Measurements from ENCODE around the gene ZNF521.

The ZNF521 gene

GRCh38 chr18:25099895-25100294 lies 252.1 kb downstream of the ZNF521 start:
- Mint-ChIP-seq H3K27me3 (no peaks in the 10 kb centered on the region), H3K27ac (ENCODE audit: low read depth) (no peak overlapping the region), H3K9me3 (no peaks in the 10 kb centered on the region), H3K4me1 (no peaks in the 10 kb centered on the region), H3K4me3 (no peak overlapping the region), H3K36me3 (ENCODE audit: insufficient read depth) (no peaks in the 10 kb centered on the region)
- no peak for ATAC-seq (replicated peaks; ENCODE audit: extremely low read depth, poor library complexity, severe bottlenecking)
- DNase-seq (ENCODE audit: low spot score in 2 of 2), result no peak

DNA sequence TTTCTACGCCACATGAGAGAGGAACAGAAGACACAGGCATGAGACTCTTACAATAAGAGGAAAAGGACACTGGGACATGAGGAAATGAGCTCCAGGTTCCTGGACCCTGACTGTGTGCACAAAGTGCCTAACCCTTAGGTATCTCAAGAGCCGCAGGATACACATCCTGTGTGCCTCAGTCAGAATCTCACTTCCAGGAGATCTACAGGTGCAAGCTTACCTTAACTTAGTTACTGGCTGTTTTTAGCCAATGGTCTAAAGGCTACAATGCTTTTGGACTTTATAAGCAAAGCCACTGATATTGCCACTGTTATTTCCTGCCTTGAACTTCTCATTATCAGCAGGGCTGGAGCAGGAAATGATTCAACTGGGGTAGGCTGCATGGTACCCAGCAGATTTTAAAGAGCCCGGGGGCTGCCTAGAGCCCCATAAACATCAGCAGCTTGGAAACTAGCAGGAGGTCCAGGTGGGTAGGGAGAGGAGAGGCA lies 254.4 kb downstream of the ZNF521 start:
- ATAC-seq (replicated peaks; ENCODE audit: extremely low read depth, poor library complexity, severe bottlenecking), result no peak
- DNase-seq (ENCODE audit: low spot score in 2 of 2), result no peak
- H3K36me3 Mint-ChIP-seq (ENCODE audit: insufficient read depth), result no peaks in the 10 kb centered on the region
- no peaks in the 10 kb centered on the region for H3K27me3 Mint-ChIP-seq
- no peak overlapping the region for H3K4me3 Mint-ChIP-seq
- H3K27ac Mint-ChIP-seq (ENCODE audit: low read depth), result no peak overlapping the region
- no peaks in the 10 kb centered on the region for H3K4me1 Mint-ChIP-seq
- H3K9me3 Mint-ChIP-seq, result no peaks in the 10 kb centered on the region

GRCh38 chr18:25097057-25097456 lies 254.9 kb downstream of the ZNF521 start:
- no peaks in the 10 kb centered on the region for H3K9me3 Mint-ChIP-seq
- ATAC-seq (replicated peaks; ENCODE audit: extremely low read depth, poor library complexity, severe bottlenecking), result no peak
- H3K27me3 Mint-ChIP-seq, result no peaks in the 10 kb centered on the region
- no peak for DNase-seq (ENCODE audit: low spot score in 2 of 2)
- H3K36me3 Mint-ChIP-seq (ENCODE audit: insufficient read depth), result no peaks in the 10 kb centered on the region
- no peaks in the 10 kb centered on the region for H3K4me1 Mint-ChIP-seq
- no peak overlapping the region for H3K4me3 Mint-ChIP-seq
- no peak overlapping the region for H3K27ac Mint-ChIP-seq (ENCODE audit: low read depth)

DNA sequence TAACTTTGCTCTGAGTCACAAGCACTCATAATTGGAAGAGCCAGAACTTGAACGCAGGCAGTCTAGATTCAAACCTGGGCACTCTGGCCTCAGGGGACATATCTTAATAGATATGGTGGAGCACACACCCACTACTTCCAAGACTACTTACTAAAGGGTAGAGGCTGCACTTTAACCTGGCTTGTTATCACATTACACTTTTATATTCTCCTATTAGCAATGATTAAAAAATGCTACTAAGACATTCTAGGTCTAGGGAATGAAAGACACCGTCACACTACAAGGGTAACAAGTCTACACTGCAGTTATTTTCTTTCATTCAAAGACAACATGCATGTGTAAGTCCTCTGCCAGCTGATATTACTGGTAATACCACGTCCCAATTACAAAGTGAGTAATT lies 258.8 kb downstream of the ZNF521 start:
- Mint-ChIP-seq H3K27ac (ENCODE audit: low read depth) (no peak overlapping the region), H3K36me3 (ENCODE audit: insufficient read depth) (no peaks in the 10 kb centered on the region), H3K27me3 (no peaks in the 10 kb centered on the region), H3K9me3 (no peaks in the 10 kb centered on the region), H3K4me1 (no peaks in the 10 kb centered on the region), H3K4me3 (no peak overlapping the region)
- no peak for ATAC-seq (replicated peaks; ENCODE audit: extremely low read depth, poor library complexity, severe bottlenecking)
- DNase-seq (ENCODE audit: low spot score in 2 of 2), result no peak

- no peaks in the 10 kb centered on the region for H3K36me3 Mint-ChIP-seq (ENCODE audit: insufficient read depth)
- no peaks in the 10 kb centered on the region for H3K4me1 Mint-ChIP-seq
- H3K27ac Mint-ChIP-seq (ENCODE audit: low read depth), result no peak overlapping the region
- ATAC-seq (replicated peaks; ENCODE audit: extremely low read depth, poor library complexity, severe bottlenecking) (no peak), DNase-seq (ENCODE audit: low spot score in 2 of 2) (no peak)
- H3K4me3 Mint-ChIP-seq, result no peak overlapping the region
- no peaks in the 10 kb centered on the region for H3K27me3 Mint-ChIP-seq
- no peaks in the 10 kb centered on the region for H3K9me3 Mint-ChIP-seq
Observed at GRCh38 chr18:25089470-25089869, 262.5 kb downstream of the ZNF521 start.

- H3K27ac Mint-ChIP-seq (ENCODE audit: low read depth), result no peak overlapping the region
Observed at GRCh38 chr18:25086876-25087275, 265.1 kb downstream of the ZNF521 start.

GRCh38 chr18:25081001-25081400 lies 271.0 kb downstream of the ZNF521 start:
- DNase-seq (ENCODE audit: low spot score in 2 of 2), result no peak
- Mint-ChIP-seq H3K27ac (ENCODE audit: low read depth) (no peak overlapping the region), H3K27me3 (no peaks in the 10 kb centered on the region), H3K4me1 (no peaks in the 10 kb centered on the region), H3K4me3 (no peak overlapping the region), H3K9me3 (peaks cover 4% of the 10 kb centered on the region), H3K36me3 (ENCODE audit: insufficient read depth) (no peaks in the 10 kb centered on the region)
- no peak for ATAC-seq (replicated peaks; ENCODE audit: extremely low read depth, poor library complexity, severe bottlenecking)

More at GRCh38 chr18:25086876-25087275, 265.1 kb downstream of the ZNF521 start:
- Mint-ChIP-seq H3K9me3 (peaks cover under 1% of the 10 kb centered on the region), H3K4me1 (no peaks in the 10 kb centered on the region), H3K4me3 (no peak overlapping the region), H3K36me3 (ENCODE audit: insufficient read depth) (no peaks in the 10 kb centered on the region), H3K27me3 (no peaks in the 10 kb centered on the region)
- ATAC-seq (replicated peaks; ENCODE audit: extremely low read depth, poor library complexity, severe bottlenecking), result no peak
- DNase-seq (ENCODE audit: low spot score in 2 of 2), result no peak

- H3K27ac Mint-ChIP-seq (ENCODE audit: low read depth), result no peak overlapping the region
Observed at GRCh38 chr18:25080211-25080610, 271.8 kb downstream of the ZNF521 start.

DNA sequence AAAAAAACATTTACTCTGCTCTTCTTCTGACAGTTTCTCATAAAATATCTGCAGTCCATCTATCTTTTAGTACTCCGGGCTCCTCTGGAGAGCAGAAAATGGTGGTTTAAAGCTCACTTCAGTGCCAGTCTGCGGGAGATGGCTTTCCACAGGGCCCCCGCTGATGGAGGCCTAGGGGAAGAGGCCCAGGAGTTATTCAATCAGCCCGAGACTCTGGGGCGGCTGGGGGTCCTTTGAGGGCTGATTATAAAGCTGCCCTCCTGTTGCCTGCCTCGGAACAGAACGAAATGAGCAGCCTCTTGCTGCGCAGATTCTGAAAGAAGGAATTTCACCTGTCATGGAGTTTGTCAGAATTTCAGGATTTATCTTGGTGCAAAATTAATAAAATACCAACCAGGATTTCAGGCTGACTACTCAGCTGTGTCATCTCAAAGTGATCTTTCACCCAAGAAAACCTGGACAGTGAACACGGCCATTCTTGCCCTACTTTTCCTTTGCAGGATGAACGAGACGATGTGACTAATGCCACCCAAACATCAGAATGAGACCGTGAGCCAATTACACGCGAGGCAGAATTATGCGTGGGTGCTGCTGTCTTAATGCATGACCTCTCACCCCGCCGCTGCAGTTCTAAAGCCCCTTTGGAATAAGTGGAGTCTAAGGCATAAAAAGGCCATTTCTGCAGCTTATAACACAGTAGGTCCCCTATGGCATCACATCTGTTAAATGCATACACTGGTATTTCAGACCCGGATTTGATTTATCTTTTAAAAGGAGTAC lies 273.8 kb downstream of the ZNF521 start:
- no peaks in the 10 kb centered on the region for H3K27me3 Mint-ChIP-seq
- no peaks in the 10 kb centered on the region for H3K4me1 Mint-ChIP-seq
- no peaks in the 10 kb centered on the region for H3K36me3 Mint-ChIP-seq (ENCODE audit: insufficient read depth)
- DNase-seq (ENCODE audit: low spot score in 2 of 2), result no peak
- no peak overlapping the region for H3K4me3 Mint-ChIP-seq
- no peak for ATAC-seq (replicated peaks; ENCODE audit: extremely low read depth, poor library complexity, severe bottlenecking)
- H3K27ac Mint-ChIP-seq (ENCODE audit: low read depth), result no peak overlapping the region
- H3K9me3 Mint-ChIP-seq, result peaks cover 4% of the 10 kb centered on the region

More at GRCh38 chr18:25080211-25080610, 271.8 kb downstream of the ZNF521 start:
- H3K4me1 Mint-ChIP-seq, result no peaks in the 10 kb centered on the region
- H3K9me3 Mint-ChIP-seq, result peaks cover 4% of the 10 kb centered on the region
- no peaks in the 10 kb centered on the region for H3K27me3 Mint-ChIP-seq
- H3K36me3 Mint-ChIP-seq (ENCODE audit: insufficient read depth), result no peaks in the 10 kb centered on the region
- no peak for DNase-seq (ENCODE audit: low spot score in 2 of 2)
- no peak overlapping the region for H3K4me3 Mint-ChIP-seq
- ATAC-seq (replicated peaks; ENCODE audit: extremely low read depth, poor library complexity, severe bottlenecking), result no peak

- no peak overlapping the region for H3K4me3 Mint-ChIP-seq
- DNase-seq (ENCODE audit: low spot score in 2 of 2) (no peak), ATAC-seq (replicated peaks; ENCODE audit: extremely low read depth, poor library complexity, severe bottlenecking) (no peak)
- no peaks in the 10 kb centered on the region for H3K4me1 Mint-ChIP-seq
- H3K27ac Mint-ChIP-seq (ENCODE audit: low read depth), result no peak overlapping the region
- H3K27me3 Mint-ChIP-seq, result no peaks in the 10 kb centered on the region
- H3K36me3 Mint-ChIP-seq (ENCODE audit: insufficient read depth), result no peaks in the 10 kb centered on the region
- peaks cover 4% of the 10 kb centered on the region for H3K9me3 Mint-ChIP-seq
Observed at GRCh38 chr18:25077038-25077943, 274.7 kb downstream of the ZNF521 start.

DNA sequence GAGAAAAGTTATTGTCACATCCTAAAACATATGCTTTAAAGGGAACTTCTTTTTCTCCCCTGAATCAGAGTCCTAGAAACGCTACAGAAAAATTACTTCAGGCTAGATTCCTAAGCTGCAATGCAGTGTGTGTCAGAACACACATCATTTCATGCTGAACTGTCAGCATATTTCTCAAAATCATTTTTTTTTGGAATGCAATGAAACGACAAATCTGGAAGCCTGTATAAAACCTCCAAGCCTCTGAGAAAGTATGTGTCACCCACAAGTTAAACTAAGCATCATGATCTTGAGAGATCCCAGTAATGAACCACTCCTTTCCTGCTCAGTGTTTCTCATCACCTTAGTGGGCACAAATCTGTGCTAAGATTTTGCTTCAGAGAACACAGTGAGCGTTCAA lies 276.2 kb downstream of the ZNF521 start:
- ATAC-seq (replicated peaks; ENCODE audit: extremely low read depth, poor library complexity, severe bottlenecking), result no peak
- Mint-ChIP-seq H3K27ac (ENCODE audit: low read depth) (no peak overlapping the region), H3K27me3 (no peaks in the 10 kb centered on the region), H3K4me1 (no peaks in the 10 kb centered on the region), H3K9me3 (peaks cover 6% of the 10 kb centered on the region), H3K4me3 (no peak overlapping the region), H3K36me3 (ENCODE audit: insufficient read depth) (no peaks in the 10 kb centered on the region)
- DNase-seq (ENCODE audit: low spot score in 2 of 2), result no peak

DNA sequence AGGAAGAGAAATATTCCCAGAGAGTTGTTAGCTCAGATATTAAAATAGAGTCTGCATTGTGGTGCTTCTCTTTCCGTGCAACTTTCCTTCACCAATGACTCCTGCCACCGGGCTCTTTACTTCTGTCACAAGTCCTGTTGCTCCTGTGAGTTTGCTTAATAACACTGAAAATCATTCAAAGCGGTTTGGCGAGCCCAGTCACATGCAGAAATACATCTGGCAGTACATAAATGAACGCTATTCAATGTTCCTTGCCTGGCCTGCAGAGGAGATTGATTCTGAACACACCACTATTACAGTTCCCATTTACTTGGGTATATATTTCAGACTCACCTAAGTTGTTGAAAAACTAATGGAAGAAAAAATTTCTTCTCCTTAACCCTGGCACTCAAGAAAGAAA lies 276.6 kb downstream of the ZNF521 start:
- H3K27me3 Mint-ChIP-seq, result no peaks in the 10 kb centered on the region
- H3K36me3 Mint-ChIP-seq (ENCODE audit: insufficient read depth), result no peaks in the 10 kb centered on the region
- peaks cover 6% of the 10 kb centered on the region for H3K9me3 Mint-ChIP-seq
- no peaks in the 10 kb centered on the region for H3K4me1 Mint-ChIP-seq
- ATAC-seq (replicated peaks; ENCODE audit: extremely low read depth, poor library complexity, severe bottlenecking) (no peak), DNase-seq (ENCODE audit: low spot score in 2 of 2) (no peak)
- H3K27ac Mint-ChIP-seq (ENCODE audit: low read depth), result no peak overlapping the region
- no peak overlapping the region for H3K4me3 Mint-ChIP-seq

DNA sequence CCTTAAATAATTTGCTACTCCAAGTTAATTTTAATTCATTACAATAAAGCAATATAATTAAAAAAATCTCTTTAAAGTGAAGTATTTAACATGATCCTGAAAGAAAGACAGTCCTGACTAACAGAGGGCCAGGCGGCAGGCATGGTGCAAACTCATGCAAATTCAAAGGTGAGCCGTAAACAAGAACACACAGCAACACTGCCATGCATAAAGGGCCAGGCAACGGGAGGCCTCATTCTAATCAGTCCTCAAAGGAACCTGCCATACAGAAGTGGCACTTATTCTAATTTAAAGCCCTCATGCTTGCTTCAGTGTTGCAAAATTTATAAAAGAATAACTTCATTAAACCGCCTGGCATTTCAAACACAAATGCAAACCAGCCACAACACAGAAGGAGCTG lies 277.0 kb downstream of the ZNF521 start:
- H3K27me3 Mint-ChIP-seq, result no peaks in the 10 kb centered on the region
- H3K9me3 Mint-ChIP-seq, result peaks cover 6% of the 10 kb centered on the region
- no peaks in the 10 kb centered on the region for H3K4me1 Mint-ChIP-seq
- no peak overlapping the region for H3K4me3 Mint-ChIP-seq
- no peak overlapping the region for H3K27ac Mint-ChIP-seq (ENCODE audit: low read depth)
- no peak for ATAC-seq (replicated peaks; ENCODE audit: extremely low read depth, poor library complexity, severe bottlenecking)
- no peaks in the 10 kb centered on the region for H3K36me3 Mint-ChIP-seq (ENCODE audit: insufficient read depth)
- no peak for DNase-seq (ENCODE audit: low spot score in 2 of 2)

All from central memory CD8-positive, alpha-beta T cell (primary cell).